Erythroblast (primary cell): ENCODE data around the gene RND1.

ENCODE experiments used
- GATA1 ChIP-seq: IDR thresholded peaks from 2 replicates; pipeline ENCODE4 v1.6.1; 2011; ENCODE audit warnings: low read depth, mild to moderate bottlenecking, control low read depth, low read length, moderate library complexity
- POLR2A ChIP-seq: IDR thresholded peaks from 2 replicates; pipeline ENCODE4 v1.6.1; 2011; ENCODE audit warnings: mild to moderate bottlenecking, low read length

- no peak for TF ChIP-seq POLR2A
- no peak for TF ChIP-seq GATA1
Observed at GRCh38 chr12:48882972-48883304, 17.3 kb upstream of the RND1 start.
